ENCODE measurements around the gene TYMP.
"Not testable (repeated sequence)": the region's sequence is repeated elsewhere in the genome, so short reads cannot be mapped to it uniquely, and the experiment has no call there.

Gene TYMP

DNA sequence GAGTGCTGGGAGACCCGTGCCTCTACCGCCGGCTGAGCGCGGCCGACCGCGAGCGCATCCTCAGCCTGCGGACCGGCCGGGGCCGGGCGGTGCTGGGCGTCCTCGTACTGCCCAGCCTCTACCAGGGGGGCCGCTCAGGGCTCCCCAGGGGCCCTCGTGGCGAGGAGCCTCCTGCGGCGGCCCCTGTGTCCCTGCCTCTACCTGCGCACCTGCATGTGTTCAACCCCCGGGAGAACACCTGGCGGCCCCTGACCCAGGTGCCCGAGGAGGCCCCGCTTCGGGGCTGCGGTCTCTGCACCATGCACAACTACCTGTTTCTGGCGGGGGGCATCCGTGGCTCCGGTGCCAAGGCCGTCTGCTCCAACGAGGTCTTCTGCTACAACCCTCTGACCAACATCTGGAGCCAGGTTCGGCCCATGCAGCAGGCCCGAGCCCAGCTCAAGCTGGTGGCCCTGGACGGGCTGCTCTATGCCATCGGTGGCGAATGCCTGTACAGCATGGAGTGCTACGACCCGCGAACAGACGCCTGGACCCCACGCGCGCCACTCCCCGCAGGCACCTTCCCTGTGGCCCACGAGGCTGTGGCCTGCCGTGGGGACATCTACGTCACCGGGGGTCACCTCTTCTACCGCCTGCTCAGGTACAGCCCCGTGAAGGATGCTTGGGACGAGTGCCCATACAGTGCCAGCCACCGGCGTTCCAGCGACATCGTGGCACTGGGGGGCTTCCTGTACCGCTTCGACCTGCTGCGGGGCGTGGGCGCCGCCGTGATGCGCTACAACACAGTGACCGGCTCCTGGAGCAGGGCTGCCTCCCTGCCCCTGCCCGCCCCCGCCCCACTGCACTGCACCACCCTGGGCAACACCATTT lies 19.3 kb upstream of the TYMP start:
- Mint-ChIP-seq H3K4me1 (ENCODE audit: low read depth) (peaks cover 47% of the 10 kb centered on the region), H3K27ac (peak overlapping the region; percentile 84), H3K9me3 (no peaks in the 10 kb centered on the region), H3K27me3 (no peaks in the 10 kb centered on the region), H3K4me3 (peak overlapping the region; percentile 78), H3K36me3 (ENCODE audit: low read depth) (peaks cover 3% of the 10 kb centered on the region)
- DNase-seq: no peak

- DNase-seq: peak; percentile 82
- H3K4me1 Mint-ChIP-seq (ENCODE audit: low read depth): peaks cover 49% of the 10 kb centered on the region
- peaks cover 3% of the 10 kb centered on the region for H3K36me3 Mint-ChIP-seq (ENCODE audit: low read depth)
- H3K27ac Mint-ChIP-seq: peak overlapping the region; percentile 86
- H3K9me3 Mint-ChIP-seq: no peaks in the 10 kb centered on the region
- H3K4me3 Mint-ChIP-seq: peak overlapping the region; percentile 69
- H3K27me3 Mint-ChIP-seq: no peaks in the 10 kb centered on the region
Observed at GRCh38 chr22:50548040-50548920, 18.5 kb upstream of the TYMP start.

DNA sequence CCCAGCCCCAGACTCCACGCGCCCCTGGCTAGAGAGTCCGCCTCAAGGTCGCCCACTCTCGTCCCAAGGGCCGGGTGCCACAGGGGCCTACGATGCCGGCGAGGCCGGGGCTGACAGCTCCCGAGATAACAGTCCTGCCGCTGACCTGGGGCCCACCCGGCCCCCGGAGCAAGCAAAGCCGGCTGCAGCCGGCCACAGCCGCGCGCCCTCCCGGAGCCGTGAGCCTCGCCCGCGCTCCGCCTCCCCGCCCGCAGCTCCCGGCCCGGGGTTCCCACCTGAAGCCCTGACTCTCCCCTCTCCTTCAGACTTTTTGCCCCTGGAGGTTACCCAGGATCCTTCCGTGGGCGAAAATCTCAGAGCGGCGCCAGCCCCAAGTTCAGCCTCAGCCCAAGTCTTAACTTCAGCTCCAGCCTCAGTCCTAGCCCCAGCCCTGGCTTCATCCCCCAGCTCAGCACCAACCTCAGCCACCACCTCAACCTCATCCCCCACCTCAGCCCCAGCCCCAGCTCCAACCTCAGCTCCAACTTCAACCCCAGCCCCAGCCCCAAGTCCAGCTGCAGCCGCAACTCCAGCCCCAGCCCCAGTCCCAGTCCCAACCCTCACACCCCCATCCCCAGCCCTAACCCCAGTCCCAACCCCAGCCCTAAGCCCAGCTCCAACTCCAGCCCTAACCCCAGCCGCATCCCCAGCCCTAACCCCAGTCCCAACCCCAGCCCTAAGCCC lies 17.6 kb upstream of the TYMP start:
- no peak for DNase-seq
- no peaks in the 10 kb centered on the region for H3K27me3 Mint-ChIP-seq
- no peaks in the 10 kb centered on the region for H3K9me3 Mint-ChIP-seq
- peak overlapping the region; percentile 46 for H3K4me3 Mint-ChIP-seq
- H3K4me1 Mint-ChIP-seq (ENCODE audit: low read depth): peaks cover 52% of the 10 kb centered on the region
- no peak overlapping the region for H3K27ac Mint-ChIP-seq
- H3K36me3 Mint-ChIP-seq (ENCODE audit: low read depth): peaks cover 3% of the 10 kb centered on the region

GRCh38 chr22:50546326-50547262 lies 16.8 kb upstream of the TYMP start:
- Mint-ChIP-seq H3K27ac (peak overlapping the region; percentile 50), H3K4me3 (peak overlapping the region; percentile 23), H3K27me3 (no peaks in the 10 kb centered on the region)

DNA sequence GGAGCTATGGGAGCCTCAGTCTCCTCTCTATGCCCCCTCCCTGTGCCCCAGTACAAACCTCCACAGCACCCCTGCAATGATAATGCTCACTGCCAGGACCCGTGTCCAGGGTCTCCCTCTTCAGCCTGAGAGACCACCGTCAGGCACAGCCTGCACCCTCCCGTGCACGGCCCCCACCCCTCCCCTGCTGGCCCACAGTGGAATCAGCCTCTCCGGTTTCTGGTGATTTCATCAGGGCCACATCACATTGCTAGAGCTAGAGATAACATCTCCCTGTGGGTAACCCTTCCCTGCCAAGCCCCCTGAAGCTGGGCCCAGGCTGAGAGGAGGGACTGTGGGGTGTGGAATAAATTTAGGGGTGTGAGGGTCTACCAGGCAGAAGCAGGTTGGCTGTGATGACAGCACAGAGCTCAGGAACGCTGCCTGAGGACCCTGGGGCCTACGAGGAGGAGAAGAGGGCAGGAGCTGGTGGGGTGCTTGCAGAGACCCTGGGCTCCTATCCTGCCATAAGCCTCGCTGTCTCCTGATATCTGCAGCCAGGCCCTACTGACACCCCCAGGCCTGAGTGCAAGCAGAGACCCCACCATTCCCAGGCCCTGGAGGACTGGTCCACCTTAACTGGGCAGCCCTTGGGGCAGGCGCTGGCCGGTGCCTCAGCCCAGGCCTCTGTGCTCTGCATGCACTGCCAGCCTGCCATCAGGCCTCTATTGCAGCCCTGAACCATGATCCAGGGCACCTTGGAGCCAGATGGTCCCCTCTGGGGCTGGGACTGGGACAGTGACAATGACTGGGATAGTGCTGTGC lies 15.9 kb upstream of the TYMP start, which contains the start of gene KLHDC7B:
KLHDC7B (plus strand) TSS at position 378 of the 804 bp plus-strand sequence; CDS start at position 723, 345 bp downstream.
- Mint-ChIP-seq H3K9me3 (no peaks in the 10 kb centered on the region), H3K36me3 (ENCODE audit: low read depth) (peaks cover 3% of the 10 kb centered on the region), H3K4me1 (ENCODE audit: low read depth) (peaks cover 66% of the 10 kb centered on the region), H3K27me3 (no peaks in the 10 kb centered on the region), H3K27ac (peak within 1 kb of the TSS; percentile 72), H3K4me3 (peak within 1 kb of the TSS; percentile 23)
- peak; percentile 58 for DNase-seq

More at GRCh38 chr22:50546326-50547262, 16.8 kb upstream of the TYMP start:
- Mint-ChIP-seq H3K36me3 (ENCODE audit: low read depth) (peaks cover 3% of the 10 kb centered on the region), H3K4me1 (ENCODE audit: low read depth) (peaks cover 61% of the 10 kb centered on the region), H3K9me3 (no peaks in the 10 kb centered on the region)
- no peak for DNase-seq

DNA sequence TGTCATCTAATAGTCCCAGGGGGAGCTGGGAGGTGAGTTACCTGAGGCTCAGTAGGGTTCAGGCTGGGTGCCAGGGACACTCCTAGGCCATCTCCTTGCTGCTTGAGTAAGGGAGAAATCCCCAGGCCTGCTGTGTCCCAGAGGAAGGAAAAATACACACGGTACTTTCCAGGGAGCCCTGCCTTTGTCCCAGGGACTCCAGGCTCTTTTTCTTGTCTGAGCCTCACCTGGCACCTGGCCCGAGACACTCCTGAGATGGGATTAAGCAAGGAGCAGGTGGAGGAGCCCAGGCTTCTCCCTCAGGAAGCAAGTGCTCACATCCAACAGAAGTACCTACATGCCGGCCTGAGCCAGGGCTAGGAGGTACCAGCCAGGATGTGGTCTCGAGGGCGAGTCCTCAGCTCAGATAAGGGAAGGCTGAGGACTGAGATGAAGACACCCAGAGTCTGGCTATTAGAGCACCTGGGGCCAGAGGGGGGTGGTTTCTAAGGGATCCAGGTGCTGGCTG lies 15.0 kb upstream of the TYMP start:
- H3K27ac Mint-ChIP-seq: peak overlapping the region; percentile 72
- DNase-seq: peak; percentile 57
- H3K27me3 Mint-ChIP-seq: no peaks in the 10 kb centered on the region
- H3K36me3 Mint-ChIP-seq (ENCODE audit: low read depth): no peaks in the 10 kb centered on the region
- no peak overlapping the region for H3K4me3 Mint-ChIP-seq
- H3K9me3 Mint-ChIP-seq: no peaks in the 10 kb centered on the region
- H3K4me1 Mint-ChIP-seq (ENCODE audit: low read depth): peaks cover 64% of the 10 kb centered on the region

GRCh38 chr22:50544078-50544745 lies 14.4 kb upstream of the TYMP start:
- Mint-ChIP-seq H3K36me3 (ENCODE audit: low read depth) (no peaks in the 10 kb centered on the region), H3K9me3 (no peaks in the 10 kb centered on the region), H3K4me3 (peak overlapping the region; percentile 45), H3K27me3 (no peaks in the 10 kb centered on the region), H3K27ac (peak overlapping the region; percentile 72), H3K4me1 (ENCODE audit: low read depth) (peaks cover 66% of the 10 kb centered on the region)
- peak; percentile 88 for DNase-seq

DNA sequence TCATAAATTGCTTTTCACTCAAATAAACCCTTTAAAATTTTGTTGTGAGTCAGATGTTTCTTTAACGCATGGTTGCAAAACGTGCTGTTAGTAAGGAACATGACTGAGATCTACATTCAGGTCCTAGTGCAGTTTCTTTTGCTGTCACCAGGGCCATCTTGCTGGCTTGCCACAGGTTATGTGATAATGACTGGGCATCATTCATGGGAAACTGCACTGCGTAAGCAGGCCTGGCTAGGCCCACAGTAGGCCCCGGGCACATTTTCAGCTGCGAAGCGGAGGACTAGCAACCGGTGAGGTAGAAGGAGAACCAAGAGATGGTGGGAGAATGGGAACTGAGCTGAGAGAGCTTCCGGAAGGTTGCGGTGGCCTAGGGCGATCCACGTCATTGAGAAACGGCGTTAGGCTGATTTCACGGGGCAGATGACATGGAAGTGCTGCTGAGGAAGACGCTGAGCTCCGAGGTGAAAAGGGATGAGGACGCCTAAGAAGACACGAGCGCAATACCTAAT lies 12.7 kb upstream of the TYMP start:
- H3K9me3 Mint-ChIP-seq: no peaks in the 10 kb centered on the region
- no peak for DNase-seq

GRCh38 chr22:50541667-50542026 lies 11.8 kb upstream of the TYMP start:
- not testable (repeated sequence) for H3K27me3 Mint-ChIP-seq; H3K36me3 Mint-ChIP-seq (ENCODE audit: low read depth); H3K9me3 Mint-ChIP-seq; DNase-seq
- H3K4me3 Mint-ChIP-seq: peak overlapping the region; percentile 1
- H3K4me1 Mint-ChIP-seq (ENCODE audit: low read depth): peaks cover 78% of the 10 kb centered on the region
- peak overlapping the region; percentile 91 for H3K27ac Mint-ChIP-seq

More for the DNA sequence above, 12.7 kb upstream of the TYMP start:
- H3K27me3 Mint-ChIP-seq: no peaks in the 10 kb centered on the region
- peaks cover 74% of the 10 kb centered on the region for H3K4me1 Mint-ChIP-seq (ENCODE audit: low read depth)
- H3K4me3 Mint-ChIP-seq: no peak overlapping the region
- no peaks in the 10 kb centered on the region for H3K36me3 Mint-ChIP-seq (ENCODE audit: low read depth)
- peak overlapping the region; percentile 91 for H3K27ac Mint-ChIP-seq

DNA sequence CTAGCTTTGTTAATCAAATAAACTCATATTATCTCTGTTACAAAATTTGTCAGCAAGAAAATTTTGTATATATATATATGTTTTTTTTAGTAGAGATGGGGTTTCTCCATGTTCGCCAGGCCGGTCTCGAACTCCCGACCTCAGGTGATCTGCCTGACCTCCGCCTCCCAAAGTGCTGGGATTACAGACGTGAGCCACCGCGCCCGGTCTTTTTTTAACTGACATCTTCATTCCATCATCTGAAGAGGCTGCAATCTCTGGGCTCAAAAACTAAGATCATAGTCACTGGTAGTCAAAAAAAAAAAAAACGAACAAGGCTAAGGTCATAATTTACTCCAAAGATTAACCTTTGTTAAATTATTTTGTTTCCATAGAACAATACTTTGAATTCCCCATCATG lies 10.6 kb upstream of the TYMP start:
- H3K9me3 Mint-ChIP-seq: no peaks in the 10 kb centered on the region
- no peak overlapping the region for H3K4me3 Mint-ChIP-seq
- H3K36me3 Mint-ChIP-seq (ENCODE audit: low read depth): no peaks in the 10 kb centered on the region
- peaks cover 74% of the 10 kb centered on the region for H3K4me1 Mint-ChIP-seq (ENCODE audit: low read depth)
- H3K27ac Mint-ChIP-seq: peak overlapping the region; percentile 91
- DNase-seq: no peak
- no peaks in the 10 kb centered on the region for H3K27me3 Mint-ChIP-seq

DNA sequence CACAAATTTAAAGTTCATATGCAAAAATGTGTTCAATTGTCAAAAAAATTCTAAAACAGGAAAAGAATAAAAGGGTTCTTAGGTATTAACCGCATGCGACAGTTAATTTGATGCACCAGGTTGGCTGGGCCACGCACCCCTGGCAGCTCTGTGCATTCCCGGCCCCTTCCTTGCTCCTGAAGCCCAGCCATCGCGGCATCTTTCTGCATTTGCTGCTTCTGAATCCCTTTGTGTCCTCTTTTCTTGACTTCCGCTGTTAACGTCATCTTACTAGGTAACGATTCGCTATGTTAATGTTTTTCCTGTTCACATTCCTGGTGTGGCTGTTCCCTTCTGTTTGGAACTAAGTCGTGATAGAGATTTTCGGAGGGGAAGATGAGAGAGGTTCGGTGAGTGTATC lies 8.0 kb upstream of the TYMP start:
- Mint-ChIP-seq H3K36me3 (ENCODE audit: low read depth) (no peaks in the 10 kb centered on the region), H3K27me3 (no peaks in the 10 kb centered on the region), H3K4me1 (ENCODE audit: low read depth) (peaks cover 78% of the 10 kb centered on the region), H3K27ac (peak overlapping the region; percentile 99), H3K9me3 (no peaks in the 10 kb centered on the region), H3K4me3 (peak overlapping the region; percentile 59)
- peak; percentile 9 for DNase-seq

DNA sequence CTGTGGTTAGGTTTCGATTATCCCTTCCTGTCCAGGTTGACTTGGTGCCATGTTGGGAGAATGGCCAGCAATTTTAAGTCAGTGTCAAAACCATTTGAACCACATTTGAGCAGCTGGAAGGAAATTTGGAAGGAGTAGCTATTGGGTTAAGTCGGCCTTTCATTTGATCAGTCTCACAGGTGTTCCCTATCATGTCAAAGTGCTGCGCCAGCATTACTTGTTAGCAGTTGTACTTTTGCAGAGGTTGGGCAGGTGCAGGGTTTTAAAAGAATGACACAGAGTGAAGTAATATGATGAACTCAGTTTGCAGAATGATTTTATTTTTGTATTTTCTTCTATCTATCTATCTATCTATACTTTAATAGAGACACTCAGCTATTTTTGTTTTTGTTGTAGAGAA lies 6.4 kb upstream of the TYMP start:
- DNase-seq: no peak
- H3K9me3 Mint-ChIP-seq: no peaks in the 10 kb centered on the region
- H3K27me3 Mint-ChIP-seq: no peaks in the 10 kb centered on the region
- H3K4me1 Mint-ChIP-seq (ENCODE audit: low read depth): peaks cover 67% of the 10 kb centered on the region
- no peak overlapping the region for H3K4me3 Mint-ChIP-seq
- H3K36me3 Mint-ChIP-seq (ENCODE audit: low read depth): peaks cover under 1% of the 10 kb centered on the region
- no peak overlapping the region for H3K27ac Mint-ChIP-seq

Measured in activated T-cell treated with anti-CD3 and anti-CD28 coated beads, Interleukin-2, amount 50 U/mL, for 24 hours (primary cell).